BJ (cell line): ENCODE measurements around the gene PRKG2. TPM values are rescaled to one million over a fixed set of nuclear protein-coding genes. Genes with fewer than 3 reads are reported as not detected.

Experiments
- CTCF ChIA-PET: fragments of 350-600 bp; formaldehyde crosslinking; extraction: SDS; loops from one replicate; lab custom pipeline; 2021; ENCODE audit warnings: antibody characterized with exemption, inconsistent platforms; lab: Yijun Ruan, JAX
- POLR2A ChIA-PET: fragments of 300-600 bp; sonication (Branson Sonifier 250); formaldehyde crosslinking; extraction: SDS; loops from one replicate; lab custom pipeline; 2021; ENCODE audit warnings: antibody characterized with exemption; lab: Charles Lee
- DNase-seq: peaks from one replicate; pipeline ENCODE4 v3.0.0-alpha.2; 2011; ENCODE audit warnings: low read depth
- H3K27me3 ChIP-seq: 2 replicates; pipeline ENCODE4 v1.6.0; 2011; ENCODE audit warnings: low read length; ENCODE audit not compliant: control insufficient read depth, insufficient read depth
- H3K36me3 ChIP-seq: 2 replicates; pipeline ENCODE4 v1.5.1; 2011; ENCODE audit warnings: low read length; ENCODE audit not compliant: control insufficient read depth, insufficient read depth
- H3K4me3 ChIP-seq: 2 replicates; pipeline ENCODE4 v1.5.1; 2011; ENCODE audit warnings: low read depth, mild to moderate bottlenecking, control low read depth, low read length
- CTCF ChIP-seq: IDR thresholded peaks from 2 replicates; pipeline ENCODE4 v1.5.1; 2011; ENCODE audit warnings: low read depth, mild to moderate bottlenecking, control low read depth, inconsistent platforms, low read length, moderate library complexity; ENCODE audit not compliant: insufficient read depth
- polyA plus RNA-seq: library from polyadenylated mRNA; depleted of rRNA; stranded (reverse); fragments of >200 nt; gene quantifications from 2 replicates; pipeline ENCODE4 v1.2.3, GENCODE V29; 2011

PRKG2 gene
- polyA plus RNA-seq, 1 experiment, result 0.16 TPM

GRCh38 chr4:81179326-81179725 is 35.7 kb downstream of the PRKG2 start:
- ChIA-PET POLR2A (no interaction called here), CTCF (interaction anchor here (0.7 to 1.2 kb wide), 3 partner anchors 15 to 94 kb away, joined by 3 read pairs; no protein-coding TSS in a partner anchor)
- no peak for TF ChIP-seq CTCF
- DNase-seq, result no peak
- no peaks in the 10 kb centered on the region for H3K27me3 ChIP-seq
- H3K4me3 ChIP-seq, result no peak overlapping the region
- H3K36me3 ChIP-seq, result no peaks in the 10 kb centered on the region

- POLR2A ChIA-PET, result no interaction called here
- TF ChIP-seq CTCF, result no peak
- H3K36me3 ChIP-seq, result no peaks in the 10 kb centered on the region
- H3K4me3 ChIP-seq, result no peak overlapping the region
- no peak for DNase-seq
- no peaks in the 10 kb centered on the region for H3K27me3 ChIP-seq
- CTCF ChIA-PET, result interaction anchor here (0.8 kb wide), 1 partner anchor 35 kb away, joined by 5 read pairs; no protein-coding TSS in a partner anchor
Observed at GRCh38 chr4:81173213-81173612, 41.8 kb downstream of the PRKG2 start.

GRCh38 chr4:81166458-81167160 is 48.4 kb downstream of the PRKG2 start:
- CTCF ChIA-PET, result no interaction called here
- no peak overlapping the region for H3K4me3 ChIP-seq
- no peaks in the 10 kb centered on the region for H3K36me3 ChIP-seq
- no peak for TF ChIP-seq CTCF
- H3K27me3 ChIP-seq, result 0 out of 2 replicates have a peak, but pooled peaks cover 1% of the 10 kb centered on the region
- no peak for DNase-seq
- POLR2A ChIA-PET, result no interaction called here

GRCh38 chr4:81165861-81166430 is 49.1 kb downstream of the PRKG2 start:
- POLR2A ChIA-PET, result no interaction called here

More at GRCh38 chr4:81165861-81166430, 49.1 kb downstream of the PRKG2 start:
- DNase-seq, result no peak
- TF ChIP-seq CTCF, result no peak
- Histone ChIP-seq H3K27me3 (peaks cover 3% of the 10 kb centered on the region; the same call in 1 of the 2 replicates), H3K36me3 (no peaks in the 10 kb centered on the region), H3K4me3 (no peak overlapping the region)
- CTCF ChIA-PET, result no interaction called here
